GM18505 (cell line): Measurements from ENCODE around the gene NAT10.

Source experiments
- ATAC-seq: cut with Tn5 transposase; IDR thresholded peaks from one replicate; pipeline ENCODE4 v1.9.1; 2021; ENCODE audit not compliant: unreplicated experiment
- POLR2A ChIP-seq: IDR thresholded peaks from 4 replicates; pipeline ENCODE4 v1.6.1; 2011; ENCODE audit warnings: borderline replicate concordance; ENCODE audit not compliant: insufficient read depth, insufficient read length; ENCODE audit errors: extremely low read depth

The NAT10 gene

GRCh38 chr11:34161812-34162492 is 56.5 kb downstream of the NAT10 start:
- TF ChIP-seq POLR2A = no peak
- ATAC-seq = no peak

GRCh38 chr11:34162493-34162820 is 57.0 kb downstream of the NAT10 start:
- no peak for ATAC-seq
- no peak for TF ChIP-seq POLR2A

- TF ChIP-seq POLR2A = no peak
- ATAC-seq = no peak
Measured at GRCh38 chr11:34162856-34163255, 57.4 kb downstream of the NAT10 start.

GRCh38 chr11:34165121-34165520 is 59.7 kb downstream of the NAT10 start:
- no peak for TF ChIP-seq POLR2A
- ATAC-seq = no peak

GRCh38 chr11:34165786-34166555 is 60.5 kb downstream of the NAT10 start:
- no peak for ATAC-seq
- no peak for TF ChIP-seq POLR2A

GRCh38 chr11:34166806-34167740 is 61.6 kb downstream of the NAT10 start:
- no peak for TF ChIP-seq POLR2A
- no peak for ATAC-seq

GRCh38 chr11:34167961-34168360 is 62.5 kb downstream of the NAT10 start:
- TF ChIP-seq POLR2A = no peak
- no peak for ATAC-seq

GRCh38 chr11:34168642-34169420 is 63.4 kb downstream of the NAT10 start:
- no peak for TF ChIP-seq POLR2A
- ATAC-seq = no peak

- ATAC-seq = no peak
Measured at GRCh38 chr11:34169686-34170085, 64.3 kb downstream of the NAT10 start.

GRCh38 chr11:34173050-34173449 is 67.6 kb downstream of the NAT10 start:
- ATAC-seq = no peak
- TF ChIP-seq POLR2A = no peak

More at GRCh38 chr11:34169686-34170085, 64.3 kb downstream of the NAT10 start:
- no peak for TF ChIP-seq POLR2A

- peak; percentile 78 for ATAC-seq
- TF ChIP-seq POLR2A = no peak
Measured at GRCh38 chr11:34174412-34175041, 69.1 kb downstream of the NAT10 start.

- no peak for TF ChIP-seq POLR2A
- ATAC-seq = no peak
Measured at GRCh38 chr11:34175284-34176019, 70.0 kb downstream of the NAT10 start.
